HG02973 (cell line): ENCODE data around the gene LRRN4CL.
"Not testable (repeated sequence)": the region's sequence is repeated elsewhere in the genome, so short reads cannot be mapped to it uniquely, and the experiment has no call there.

Source experiments
- ATAC-seq: cut with Tn5 transposase; IDR thresholded peaks from one replicate; pipeline ENCODE4 v1.9.1; 2021; ENCODE audit warnings: moderate library complexity; ENCODE audit not compliant: unreplicated experiment

The LRRN4CL gene

DNA sequence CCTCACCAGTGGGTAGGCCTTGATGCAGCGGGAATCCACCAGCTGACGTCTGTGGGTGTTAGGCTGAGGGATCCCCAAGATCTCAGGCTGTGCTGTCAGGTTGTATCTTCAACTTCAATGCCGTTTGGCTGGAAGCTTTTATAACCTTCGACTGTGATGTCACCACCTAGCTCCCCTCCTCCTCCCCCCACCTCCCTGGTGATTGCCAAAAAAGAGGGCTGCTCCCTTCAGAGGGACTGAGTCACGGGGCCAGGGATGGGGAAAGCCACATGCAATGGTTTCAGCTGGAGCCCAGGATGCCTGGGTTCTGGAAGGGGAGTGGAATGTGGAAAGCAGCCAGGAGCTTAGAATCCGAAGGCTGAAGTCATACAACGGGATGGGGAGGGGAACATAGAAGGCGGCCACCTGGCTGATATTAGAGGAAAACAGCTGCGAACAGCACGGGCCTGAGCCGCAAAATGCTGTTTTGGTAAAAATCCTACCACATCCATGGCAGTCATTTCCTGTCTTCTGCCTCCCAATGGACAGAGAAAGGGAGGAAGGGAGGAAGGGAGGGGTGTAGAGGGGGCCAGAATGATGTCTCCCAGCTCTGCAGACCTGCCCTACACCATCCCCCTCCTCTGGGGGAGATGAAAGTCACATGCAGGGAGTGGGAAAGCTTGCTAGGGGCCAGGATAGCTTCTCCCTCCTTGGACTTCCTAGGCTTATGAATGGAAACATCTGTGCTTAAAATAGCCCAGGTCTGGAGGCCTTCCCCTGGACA is at the start of gene LRRN4CL:
Gene LRRN4CL, minus strand, starts transcription at position 110 of the 763 bp plus-strand sequence. CDS start 1,022 bp downstream, outside the sequence.
- no peak for ATAC-seq

DNA sequence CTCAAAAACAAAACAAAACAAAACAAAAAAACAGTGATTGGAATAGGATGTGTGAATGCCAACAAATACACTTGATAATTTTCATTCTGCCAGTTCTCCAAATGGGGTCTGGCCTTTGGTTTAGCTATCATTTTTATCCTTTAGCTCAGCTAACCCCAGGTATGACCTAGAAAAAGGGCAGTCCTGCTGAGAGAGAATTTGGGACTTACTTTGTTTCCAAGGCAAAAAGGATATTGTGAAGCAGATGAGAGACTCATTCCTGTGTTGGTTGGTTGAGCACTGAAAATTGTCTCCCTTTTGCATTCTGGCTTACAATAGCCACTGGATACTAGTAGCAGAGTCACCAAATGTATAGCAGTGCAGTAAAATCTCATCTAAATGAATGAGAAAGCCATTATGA is 47.9 kb upstream of the LRRN4CL start:
- no peak for ATAC-seq

DNA sequence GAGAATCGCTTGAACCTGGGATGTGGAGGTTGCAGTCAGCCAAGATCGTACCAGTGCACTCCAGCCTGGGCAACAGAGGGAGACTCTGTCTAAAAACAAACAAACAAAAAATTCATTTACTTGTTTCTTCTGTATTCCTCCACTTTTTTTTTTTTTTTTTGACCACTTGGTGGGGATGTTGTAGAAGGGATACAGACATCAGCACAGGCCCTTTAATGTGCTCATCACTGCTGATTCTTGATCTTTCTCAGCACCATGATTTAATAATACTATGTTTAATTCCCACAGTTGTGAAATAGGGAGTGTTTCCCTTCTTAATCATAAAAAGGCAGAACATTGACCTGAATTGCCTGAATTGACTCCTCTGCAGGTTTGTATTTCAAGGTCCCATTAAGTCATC is 43.5 kb upstream of the LRRN4CL start:
- no peak for ATAC-seq

DNA sequence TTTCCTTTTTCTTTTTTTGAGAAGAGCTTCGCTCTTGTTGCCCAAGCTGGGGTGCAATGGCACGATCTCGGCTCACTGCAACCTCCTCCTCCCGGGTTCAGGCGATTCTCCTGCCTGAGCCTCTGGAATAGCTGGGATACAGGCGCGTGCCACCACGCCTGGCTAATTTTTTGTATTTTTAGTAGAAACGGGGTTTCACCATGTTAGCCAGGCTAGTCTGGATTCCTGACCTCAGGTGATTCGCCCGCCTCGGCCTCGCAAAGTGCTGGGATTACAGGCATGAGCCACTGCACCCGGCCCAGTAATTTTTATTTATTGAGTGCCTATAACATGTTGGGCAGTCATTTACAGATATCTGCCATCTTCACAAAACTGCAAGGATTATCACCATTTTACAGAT is 40.7 kb upstream of the LRRN4CL start:
- ATAC-seq, result not testable (repeated sequence)

DNA sequence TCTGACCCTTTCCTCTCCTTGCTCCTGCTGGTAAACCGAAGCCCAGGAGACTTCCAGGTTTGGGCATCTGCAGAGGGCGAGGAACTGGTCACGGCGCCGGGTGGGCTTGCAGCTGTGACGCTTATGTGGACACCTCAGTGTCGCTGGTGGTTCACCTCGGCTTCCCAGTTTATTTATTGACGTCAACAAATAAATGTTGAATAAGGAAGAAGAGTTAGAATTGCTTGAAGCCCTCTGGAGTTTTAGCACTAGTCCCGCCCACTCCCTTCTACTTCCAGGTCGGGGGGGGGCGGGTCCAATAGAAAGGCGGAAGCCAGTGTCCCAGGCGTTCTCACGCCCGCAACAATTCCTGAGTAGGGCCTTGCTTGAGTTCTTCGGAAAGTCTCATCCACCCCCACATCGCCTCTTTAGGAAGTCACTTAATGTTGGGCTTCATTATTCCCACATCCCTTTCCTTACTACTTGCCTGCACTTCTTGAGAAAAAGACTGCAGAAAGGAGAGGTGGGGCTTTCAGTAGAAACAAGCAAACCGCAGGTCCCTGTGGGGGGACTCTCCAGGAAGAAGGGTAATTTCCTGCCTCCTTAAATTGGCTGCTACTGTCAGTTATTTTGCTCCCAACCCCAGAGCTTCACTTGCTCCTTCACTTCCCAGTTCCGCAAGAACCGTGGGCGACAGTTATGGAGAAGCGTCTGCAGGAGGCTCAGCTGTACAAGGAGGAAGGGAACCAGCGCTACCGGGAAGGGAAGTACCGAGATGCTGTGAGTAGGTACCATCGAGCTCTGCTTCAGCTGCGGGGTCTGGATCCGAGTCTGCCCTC is 39.0 kb upstream of the LRRN4CL start, which contains the start of gene TTC9C:
Gene TTC9C, plus strand, starts transcription at position 316 of the 818 bp plus-strand sequence. Its CDS starts 363 bp downstream, at position 679.
- no peak for ATAC-seq

DNA sequence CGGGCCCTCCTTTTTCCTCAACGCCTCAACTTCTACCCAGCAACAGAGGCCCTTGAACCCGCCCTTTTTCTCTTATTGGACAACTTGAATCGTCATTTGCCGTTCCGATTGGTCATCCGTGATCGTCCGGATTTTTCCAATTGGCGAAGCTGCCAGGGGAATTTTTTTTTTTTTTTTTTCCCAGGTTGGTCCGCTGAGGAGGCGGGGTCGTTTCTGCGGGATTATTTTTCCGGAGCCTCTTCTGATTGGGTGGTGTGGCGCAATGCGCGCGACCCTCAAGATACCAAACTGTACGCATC is 38.5 kb upstream of the LRRN4CL start:
- ATAC-seq, result peak; percentile 43

DNA sequence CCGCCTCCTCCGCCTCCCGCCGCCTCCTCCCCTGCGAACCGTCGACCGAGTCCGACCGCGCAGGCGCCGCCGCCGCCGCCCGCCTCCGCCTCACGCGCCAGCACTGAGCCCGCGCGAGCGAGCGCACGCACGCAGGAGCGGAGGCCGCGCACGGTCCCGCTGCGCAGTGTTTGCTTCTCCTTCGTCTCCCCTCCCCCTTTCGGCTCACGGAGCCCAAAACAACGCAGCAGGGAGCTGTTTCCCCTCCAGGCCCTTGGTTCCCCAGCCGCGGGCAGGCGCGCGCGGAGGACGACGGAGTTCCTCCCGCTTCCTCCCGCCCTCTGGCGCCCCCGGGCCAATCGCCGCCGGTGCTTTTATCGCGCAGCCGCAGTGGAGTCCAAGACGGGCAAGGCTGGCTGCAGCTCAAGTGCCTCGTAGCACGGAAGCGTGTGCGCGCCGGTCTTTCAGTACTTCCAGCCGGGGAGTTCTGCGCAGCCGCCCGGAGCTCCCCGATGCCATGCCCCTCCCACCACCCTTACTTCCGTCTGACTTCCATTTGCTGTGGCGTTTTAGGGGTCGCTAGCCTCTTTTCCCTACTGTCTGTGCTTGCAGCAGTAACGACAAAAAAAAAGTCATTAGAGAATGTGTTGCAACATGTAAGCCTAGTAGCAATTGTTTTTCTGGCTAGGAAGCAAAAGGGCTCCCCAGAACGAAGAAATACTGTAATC is 38.0 kb upstream of the LRRN4CL start, which contains the start of gene HNRNPUL2:
Gene HNRNPUL2, minus strand, starts transcription at position 293 of the 707 bp plus-strand sequence. CDS start 301 bp downstream, outside the sequence.
- peak; percentile 58 for ATAC-seq

DNA sequence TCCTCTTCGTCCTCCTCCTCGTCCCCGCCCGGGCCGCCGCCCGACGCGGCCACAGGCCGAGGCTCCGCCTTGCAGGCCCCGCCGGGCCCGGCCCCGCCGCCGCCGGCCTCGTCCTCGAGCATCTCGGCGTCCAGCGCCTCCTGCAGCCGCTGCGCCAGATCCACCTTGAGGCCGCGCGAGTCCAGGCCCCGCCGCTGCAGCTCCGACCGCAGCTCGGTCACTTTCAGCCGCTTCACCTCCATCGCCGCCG is 37.5 kb upstream of the LRRN4CL start:
- no peak for ATAC-seq

DNA sequence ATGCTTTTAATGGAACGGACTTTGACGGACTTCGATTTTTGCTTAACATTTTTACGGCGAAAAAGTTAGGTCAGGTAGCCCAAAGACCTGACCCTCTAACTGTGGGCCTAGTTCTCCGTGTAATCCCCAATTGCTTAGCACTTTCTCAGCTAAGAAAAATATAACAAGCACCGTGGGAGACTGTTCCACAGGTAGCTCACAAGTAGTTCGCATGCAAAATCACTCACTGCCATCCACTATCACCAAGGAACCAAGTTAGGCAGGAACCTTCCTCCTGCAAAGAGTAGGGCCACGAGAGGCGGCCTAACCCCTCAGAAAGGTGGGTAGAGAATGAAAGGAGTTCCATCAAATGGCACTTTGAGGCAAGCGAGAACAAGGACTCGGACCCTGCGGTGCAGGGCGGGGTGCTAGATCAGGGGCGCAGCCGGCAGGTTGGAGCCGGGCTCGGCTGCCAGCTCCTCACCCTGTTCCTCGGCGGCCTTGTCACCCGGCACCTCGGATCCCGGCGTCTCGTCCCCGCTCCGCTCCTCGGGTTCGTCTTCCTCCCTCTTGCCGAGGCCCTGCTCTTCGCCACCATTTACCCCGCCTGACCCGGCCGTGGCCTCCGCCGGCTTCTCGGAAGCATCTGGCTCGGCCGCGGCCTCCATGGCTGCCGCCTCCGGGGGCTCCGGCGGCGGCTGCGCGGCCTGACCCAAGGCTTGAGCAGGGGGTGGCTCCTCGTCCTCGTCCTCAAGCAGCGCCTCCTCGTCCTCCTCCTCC is 37.0 kb upstream of the LRRN4CL start:
- ATAC-seq, result peak; percentile 8

DNA sequence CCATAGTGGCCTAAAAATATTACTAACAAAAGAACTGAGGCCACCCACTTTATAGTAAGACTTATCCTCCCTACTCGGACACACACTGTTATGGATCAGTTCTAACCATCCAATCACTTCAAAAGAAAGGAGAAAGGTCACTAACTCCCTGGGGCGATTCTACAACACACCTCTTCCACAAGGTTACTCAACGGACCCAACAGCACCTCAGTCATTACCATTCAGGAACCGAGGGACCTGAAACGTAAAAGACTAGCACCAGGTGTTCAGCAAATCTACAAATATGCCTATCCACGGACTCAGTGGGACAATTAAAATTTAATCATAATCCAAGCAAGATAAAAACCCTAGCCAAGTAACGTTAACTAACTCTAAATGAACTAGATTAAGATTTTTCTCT is 36.3 kb upstream of the LRRN4CL start:
- no peak for ATAC-seq

DNA sequence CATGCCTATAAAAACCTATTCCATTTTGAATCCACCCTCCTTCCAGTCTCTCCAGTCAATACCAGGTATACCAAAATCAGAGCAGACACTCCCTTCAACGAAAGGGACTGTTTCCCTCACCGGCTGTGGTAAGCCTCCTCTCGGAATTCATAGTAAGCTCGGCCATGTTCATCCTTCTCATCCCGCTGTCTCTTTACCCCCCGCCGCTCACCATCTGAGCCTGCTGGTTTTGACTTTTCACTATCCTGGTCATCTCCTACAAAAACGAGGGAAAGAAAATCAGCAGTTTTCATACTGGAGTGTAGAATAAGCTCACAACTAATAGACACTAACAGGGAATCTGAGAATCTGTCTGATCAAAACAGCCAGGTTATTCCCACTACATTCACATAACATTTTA is 34.8 kb upstream of the LRRN4CL start:
- ATAC-seq, result no peak

DNA sequence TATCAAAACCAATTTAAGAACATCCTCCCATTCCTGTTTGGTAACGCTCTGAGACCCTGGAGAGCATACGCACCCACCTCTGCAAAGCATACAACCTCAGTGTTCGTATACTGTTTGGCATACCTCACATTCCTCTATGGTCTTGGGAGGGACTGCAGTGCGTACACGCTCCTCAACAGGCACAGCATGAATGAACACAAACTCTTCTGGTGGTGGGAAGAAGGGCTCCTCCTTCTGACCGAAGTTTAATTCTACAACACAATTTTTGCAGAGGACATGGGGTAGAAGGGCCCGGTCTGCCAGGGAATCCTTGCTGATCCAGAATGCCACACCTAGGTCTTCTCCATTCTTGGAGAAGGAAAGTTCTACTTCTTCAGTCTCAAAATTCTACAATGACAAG is 32.7 kb upstream of the LRRN4CL start:
- no peak for ATAC-seq

DNA sequence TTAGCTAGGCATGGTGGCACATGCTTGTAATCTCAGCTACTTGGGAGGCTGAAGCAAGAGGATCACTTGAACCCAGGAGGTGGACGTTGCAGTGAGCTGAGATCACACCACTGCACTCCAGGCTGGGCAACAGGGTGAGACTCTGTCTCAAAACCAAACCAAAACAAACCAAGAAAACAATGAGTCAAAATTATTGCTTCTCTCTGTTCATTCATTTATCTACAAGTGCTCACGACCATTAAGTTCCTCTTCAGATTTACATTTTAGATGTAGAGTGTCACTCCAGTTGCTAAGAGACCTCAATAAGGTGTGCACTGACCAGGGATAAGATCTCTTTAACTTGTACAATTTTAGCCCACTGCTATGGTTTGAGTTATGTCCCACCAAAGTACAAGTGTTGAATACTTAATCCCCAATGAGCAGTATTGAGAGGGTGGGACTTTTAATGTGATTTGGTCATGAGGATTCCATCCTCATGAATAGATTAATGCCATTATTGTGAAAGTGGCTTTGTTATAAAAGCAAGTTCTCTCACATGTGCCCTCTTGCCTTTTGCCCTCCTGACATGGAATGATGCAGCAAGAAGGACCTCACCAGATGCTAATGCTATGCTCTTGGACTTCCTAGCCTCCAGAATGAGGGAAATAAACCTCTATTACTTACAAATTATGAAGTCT is 30.1 kb upstream of the LRRN4CL start:
- no peak for ATAC-seq

DNA sequence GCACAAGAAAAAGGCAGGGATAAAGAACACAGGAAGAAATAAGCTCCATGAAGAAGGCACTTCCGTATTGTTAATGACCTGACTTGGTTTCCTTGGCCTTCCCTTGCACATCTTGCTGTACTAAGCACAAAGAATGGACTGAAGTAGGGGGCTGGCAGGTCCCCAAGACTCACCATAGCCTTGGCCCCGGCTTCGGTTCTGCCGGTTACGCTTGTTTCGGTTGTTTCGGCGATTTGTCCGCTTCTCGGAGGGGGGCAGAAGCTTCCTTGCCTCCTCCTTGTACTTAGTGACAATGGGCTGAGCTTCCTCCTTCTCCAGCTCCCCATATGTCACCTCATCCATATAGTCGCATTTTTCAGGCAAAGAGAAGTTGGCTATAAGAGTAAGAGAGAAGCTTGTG is 27.5 kb upstream of the LRRN4CL start:
- no peak for ATAC-seq

DNA sequence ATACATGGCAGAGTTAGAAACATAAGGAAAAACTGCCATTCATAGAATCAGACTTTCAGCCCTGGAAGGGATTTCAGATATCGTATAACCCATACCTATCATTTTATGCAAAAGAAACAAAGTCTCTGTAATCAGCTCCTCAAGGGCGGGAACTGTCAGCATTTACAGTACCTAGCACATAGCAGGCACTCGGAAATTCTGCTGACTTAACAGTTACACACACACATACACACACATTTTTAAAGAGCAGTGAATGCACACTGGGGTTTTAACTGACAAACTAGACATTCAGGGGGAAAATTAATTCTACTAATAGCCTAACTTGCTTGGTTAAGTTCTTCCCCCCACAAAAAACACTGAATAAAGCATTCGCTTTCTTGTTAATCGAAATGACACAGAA is 26.9 kb upstream of the LRRN4CL start:
- no peak for ATAC-seq

DNA sequence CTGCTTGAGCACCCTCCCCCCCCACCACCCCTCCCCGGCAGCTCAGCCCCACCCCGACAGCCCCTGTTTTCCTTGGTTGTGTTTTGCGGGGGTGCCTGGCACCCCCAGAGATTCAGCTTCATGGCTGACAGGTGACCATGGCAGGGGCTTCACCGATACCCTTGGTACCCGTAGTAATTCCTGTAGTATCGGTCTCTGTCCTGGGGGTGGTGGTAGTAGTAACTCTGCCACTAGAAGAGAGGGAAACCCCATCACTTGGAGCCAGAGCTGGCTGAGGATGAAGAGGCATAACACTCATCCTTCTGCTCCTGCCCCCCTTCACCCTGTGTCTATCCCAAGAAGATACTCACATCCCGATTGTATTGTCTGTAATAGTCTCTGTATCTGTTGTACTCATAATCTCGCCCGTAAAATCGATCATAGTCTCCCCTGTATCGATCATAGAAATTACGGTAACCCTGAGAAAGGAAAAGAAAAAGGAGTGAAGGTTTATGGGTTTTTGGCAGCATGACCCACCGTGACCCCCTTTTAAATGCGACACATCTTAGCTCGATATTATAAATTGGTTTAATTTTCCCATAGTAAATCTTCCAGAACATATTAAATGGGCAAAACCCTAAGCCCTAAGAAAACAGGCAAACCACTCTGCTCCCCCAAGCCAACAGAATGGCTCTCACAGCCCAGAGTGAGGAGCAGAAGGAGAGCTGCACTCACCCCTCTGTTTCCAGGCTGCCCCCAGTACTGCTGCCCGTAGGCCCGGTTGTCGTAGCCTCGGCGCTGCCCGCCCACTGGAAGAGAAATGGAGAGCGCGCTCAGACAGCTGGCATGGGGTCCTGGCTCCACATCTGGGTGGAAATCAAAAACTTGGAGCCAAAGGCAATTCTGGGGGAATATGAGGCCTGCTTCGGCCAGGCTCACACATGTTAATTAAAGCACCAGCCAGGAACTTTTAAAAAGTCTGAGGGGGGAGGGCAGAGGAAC is 26.1 kb upstream of the LRRN4CL start:
- no peak for ATAC-seq

DNA sequence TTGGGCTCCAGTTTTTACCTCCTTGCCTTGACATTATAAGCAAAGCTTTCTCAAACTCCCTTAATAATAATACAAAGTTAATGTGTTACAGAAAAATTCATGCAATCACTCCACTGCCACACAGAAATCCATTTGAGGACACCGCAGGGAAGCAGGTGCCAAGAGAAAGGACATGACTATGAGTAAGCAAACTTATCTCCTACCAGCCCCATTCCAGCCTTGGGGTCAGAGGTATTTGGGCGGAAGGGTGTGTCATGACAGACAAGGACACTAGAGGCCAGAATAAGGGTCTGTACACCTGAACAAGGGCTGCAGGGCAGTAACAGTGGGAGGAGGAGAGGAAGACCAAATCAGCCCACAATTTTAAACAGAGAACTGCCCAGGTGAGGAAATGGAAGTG is 24.0 kb upstream of the LRRN4CL start:
- ATAC-seq, result no peak

DNA sequence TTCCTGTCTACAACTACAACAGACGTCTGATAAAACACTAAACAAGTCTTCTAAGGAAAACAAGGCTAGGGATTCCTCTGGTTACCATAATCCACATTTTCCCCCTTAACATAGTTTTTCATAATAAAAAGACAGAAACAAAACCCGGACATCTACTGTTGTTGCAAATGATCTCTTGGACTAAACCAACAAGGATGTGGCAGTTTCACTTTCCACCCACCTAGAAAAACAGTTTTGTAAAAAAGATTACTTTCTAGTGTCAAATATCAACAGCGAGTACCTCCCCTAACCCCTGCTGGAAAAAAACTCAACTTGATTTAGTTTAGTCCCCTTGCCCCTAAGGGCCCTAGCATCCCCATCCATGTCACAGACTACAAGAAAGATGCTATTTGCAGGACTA is 23.5 kb upstream of the LRRN4CL start:
- ATAC-seq, result no peak

DNA sequence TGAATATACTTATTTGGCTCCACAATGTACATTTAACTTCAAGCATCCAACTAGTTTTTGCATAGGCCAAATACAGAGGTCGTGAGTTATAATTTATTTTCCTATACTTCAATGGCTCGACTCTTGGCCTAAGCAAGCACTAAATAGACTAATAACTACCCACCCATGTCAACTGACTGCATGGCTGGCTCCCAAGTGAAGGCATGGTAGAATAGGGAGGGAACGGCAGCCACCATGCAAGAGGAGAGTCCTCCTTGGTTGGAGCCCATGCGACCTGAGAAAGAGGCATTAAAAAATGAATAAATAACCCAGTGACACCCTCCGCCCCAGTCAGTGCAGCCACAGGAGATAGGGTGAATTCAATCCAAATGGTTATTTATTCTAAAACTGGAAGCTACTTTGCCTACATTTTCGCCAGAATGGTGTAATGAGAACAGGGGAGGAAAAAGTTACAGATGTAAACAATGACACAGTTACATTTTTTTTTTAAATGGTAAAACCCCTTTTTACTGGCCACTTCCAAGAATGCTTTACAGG is 23.0 kb upstream of the LRRN4CL start:
- ATAC-seq, result no peak
